Globus pallidus (tissue), 1 donor: ENCODE measurements around the gene SEPTIN8.
A peak's percentile ranks its signal among the peaks of the same experiment; 100 is the strongest.

ENCODE experiments used
- DNase-seq: peaks from one replicate; pipeline ENCODE4 v3.0.0-alpha.2; 2015; ENCODE audit warnings: low spot score

The SEPTIN8 gene

DNA sequence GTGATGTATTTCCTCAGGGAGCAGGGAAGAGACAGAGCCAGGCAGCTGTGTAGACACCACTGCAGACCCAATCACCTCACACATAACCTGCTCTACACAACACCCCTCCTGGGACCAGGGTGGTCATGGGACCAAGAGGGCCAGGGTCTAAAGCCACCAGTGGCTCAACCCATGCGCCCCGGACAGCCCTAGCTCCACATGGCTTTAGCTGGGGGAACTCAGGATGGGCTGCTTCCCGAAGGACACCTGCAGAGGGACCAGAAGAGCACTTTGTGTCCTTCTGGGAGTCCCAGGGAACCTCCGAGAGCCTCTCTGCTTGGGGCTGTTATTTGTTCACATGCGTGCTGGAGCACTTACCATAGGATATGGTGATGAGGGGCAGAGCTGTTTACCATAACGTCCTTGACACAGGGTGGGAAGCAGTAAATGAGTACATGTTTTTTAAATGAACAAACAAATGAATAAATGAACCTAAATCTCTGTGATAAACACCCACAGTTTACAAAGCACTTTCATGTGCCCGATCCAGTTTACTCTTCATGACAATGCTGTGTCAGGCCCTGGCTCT lies 12.3 kb downstream of the SEPTIN8 start:
- DNase-seq = no peak

DNA sequence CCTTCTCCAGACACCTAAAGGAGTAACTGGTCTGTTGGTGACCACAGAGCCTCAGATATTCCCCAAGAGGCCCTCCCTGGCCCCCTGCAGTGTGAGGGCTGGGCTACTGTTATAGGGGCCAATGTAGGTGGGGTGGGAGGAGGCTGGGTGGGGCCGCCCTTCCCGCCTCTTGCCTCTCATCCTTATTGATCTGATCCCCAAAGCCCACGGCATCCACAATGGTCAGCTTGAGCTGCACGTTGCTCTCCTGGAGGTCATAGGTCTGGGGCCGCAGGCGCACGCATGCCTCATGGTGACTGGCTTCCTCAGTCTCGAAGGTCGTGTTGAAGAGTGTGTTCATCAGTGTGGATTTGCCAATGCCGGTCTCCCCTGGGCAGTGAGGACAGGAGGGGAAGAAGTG lies 13.0 kb downstream of the SEPTIN8 start:
- no peak for DNase-seq

DNA sequence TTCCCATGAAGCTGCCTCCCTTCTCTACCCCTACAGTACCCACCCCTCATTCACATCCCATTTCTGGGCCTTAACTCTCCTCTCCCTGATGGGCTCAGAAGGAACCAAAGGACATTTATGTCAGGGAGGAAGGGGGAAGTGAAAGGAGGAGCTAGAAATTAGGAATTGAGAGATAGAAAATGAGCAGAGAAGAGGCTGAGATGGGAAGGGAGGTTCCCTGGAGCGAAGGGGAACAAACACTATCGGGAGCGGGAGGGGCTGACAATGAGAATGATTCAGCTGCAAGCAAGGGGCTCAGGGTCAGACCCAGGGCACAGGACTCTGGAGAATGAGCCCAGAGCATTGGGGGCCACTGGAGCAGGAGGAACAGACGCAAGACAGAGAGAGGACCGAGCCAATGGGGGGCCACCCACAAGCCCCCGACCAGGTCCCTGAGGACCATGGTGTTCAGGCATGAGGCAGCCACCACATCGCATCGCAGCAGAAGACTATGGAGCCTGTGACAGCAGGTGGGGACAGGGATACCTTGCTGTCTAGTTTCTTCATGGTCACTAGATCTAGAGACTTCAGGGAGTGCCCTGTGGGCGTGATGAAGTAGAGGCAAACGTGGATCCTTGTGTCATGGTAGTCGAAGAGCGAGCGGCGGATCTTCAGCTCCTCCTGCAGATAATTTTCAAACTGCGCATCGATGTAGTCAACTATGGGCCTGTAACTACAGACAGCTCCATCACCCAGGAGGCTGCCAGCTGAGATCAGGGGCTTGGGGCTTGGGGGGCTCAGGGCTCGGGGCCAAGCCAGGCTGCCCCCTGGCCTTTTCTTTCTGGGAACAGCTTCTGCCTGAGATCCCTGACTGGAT lies 13.6 kb downstream of the SEPTIN8 start:
- DNase-seq = no peak

GRCh38 chr5:132762246-132763000 lies 14.6 kb downstream of the SEPTIN8 start:
- no peak for DNase-seq

- DNase-seq = no peak
Measured at GRCh38 chr5:132761321-132762240, 15.5 kb downstream of the SEPTIN8 start.

GRCh38 chr5:132760601-132761317 lies 16.3 kb downstream of the SEPTIN8 start:
- no peak for DNase-seq

GRCh38 chr5:132760049-132760420 lies 17.0 kb downstream of the SEPTIN8 start:
- no peak for DNase-seq

GRCh38 chr5:132759114-132760048 lies 17.7 kb downstream of the SEPTIN8 start:
- DNase-seq = no peak

GRCh38 chr5:132758451-132758850 lies 18.6 kb downstream of the SEPTIN8 start:
- no peak for DNase-seq

DNA sequence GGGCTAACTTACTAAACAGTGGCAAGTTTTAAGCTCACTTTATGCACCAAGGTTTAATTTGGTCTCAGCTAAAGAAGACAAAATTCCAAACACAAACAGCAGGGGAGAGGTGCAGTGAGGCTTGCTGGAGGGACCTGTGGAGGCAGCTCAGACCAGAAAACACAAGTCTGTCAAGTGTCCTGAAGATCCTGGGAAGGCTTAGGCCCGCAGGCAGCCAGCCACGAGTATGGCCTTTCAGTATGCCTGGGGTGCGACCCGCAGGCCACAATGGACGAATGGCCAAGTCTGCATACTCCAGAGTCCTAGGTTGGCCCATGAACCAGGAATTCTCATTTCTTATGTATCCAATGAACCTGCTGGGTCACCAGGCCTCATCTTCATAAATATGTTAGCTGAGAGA lies 20.5 kb downstream of the SEPTIN8 start:
- no peak for DNase-seq

- peak; percentile 68 for DNase-seq
Measured at GRCh38 chr5:132754947-132755346, 22.1 kb downstream of the SEPTIN8 start.

GRCh38 chr5:132754111-132754510 lies 22.9 kb downstream of the SEPTIN8 start:
- DNase-seq = no peak

GRCh38 chr5:132753135-132753987 lies 23.7 kb downstream of the SEPTIN8 start:
- DNase-seq = peak; percentile 91

DNA sequence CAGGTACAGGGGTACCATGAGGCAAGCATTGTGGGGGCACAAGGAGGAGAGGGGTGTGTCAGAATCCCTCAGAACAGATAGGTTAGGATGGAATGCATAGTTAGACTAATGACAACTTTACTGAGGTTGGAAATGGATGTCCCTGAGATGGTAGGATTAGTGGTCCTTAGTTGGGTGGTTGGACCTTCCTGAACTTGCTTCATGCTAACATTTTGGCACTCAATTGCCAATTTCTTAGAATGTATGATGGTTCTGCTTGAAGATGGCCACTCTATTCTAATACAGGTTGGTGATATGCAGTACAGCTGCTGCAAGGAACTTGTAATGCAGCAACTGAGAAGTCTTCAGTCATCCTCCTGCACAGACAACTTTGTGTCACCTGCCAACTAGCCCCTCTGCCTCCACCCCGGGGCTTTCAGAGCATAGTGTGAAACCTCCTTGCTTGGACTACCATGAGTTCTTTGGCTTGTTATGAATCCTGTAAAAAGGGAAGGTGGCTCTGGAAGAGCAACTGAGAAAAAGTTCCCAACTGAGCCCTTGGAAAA lies 24.4 kb downstream of the SEPTIN8 start:
- DNase-seq = no peak

GRCh38 chr5:132751971-132752580 lies 25.0 kb downstream of the SEPTIN8 start:
- no peak for DNase-seq

- no peak for DNase-seq
Measured at GRCh38 chr5:132751444-132751843, 25.6 kb downstream of the SEPTIN8 start.

- DNase-seq = no peak
Measured at GRCh38 chr5:132750471-132751230, 26.4 kb downstream of the SEPTIN8 start.

- DNase-seq = no peak
Measured at GRCh38 chr5:132749506-132749905, 27.5 kb downstream of the SEPTIN8 start.
